Uterus (tissue), 2 donors: ENCODE results near the gene ANAPC16.
"Not testable (repeated sequence)": the region's sequence is repeated elsewhere in the genome, so short reads cannot be mapped to it uniquely, and the experiment has no call there.

ENCODE experiments used
- POLR2A ChIP-seq, 2 donors: fragments of 450-650 bp; IDR thresholded peaks; one replicate each; pipeline ENCODE4 v1.6.1; 2016; ENCODE audit warnings: antibody characterized with exemption in 2 of 2, mild to moderate bottlenecking in 1 of 2, moderate library complexity in 1 of 2
- TF ChIP-seq, protein P1 (sequence below), 4 experiments: fragments of 200-600 bp in 2 of 4; fragments of 450-650 bp in 2 of 4; sonication (generic) in 2 of 4; IDR thresholded peaks; one replicate each; pipeline ENCODE4 v1.5.1; 2016 to 2019; ENCODE audit warnings: antibody characterized with exemption in 4 of 4, mild to moderate bottlenecking in 2 of 4, moderate library complexity in 1 of 4

DNA sequence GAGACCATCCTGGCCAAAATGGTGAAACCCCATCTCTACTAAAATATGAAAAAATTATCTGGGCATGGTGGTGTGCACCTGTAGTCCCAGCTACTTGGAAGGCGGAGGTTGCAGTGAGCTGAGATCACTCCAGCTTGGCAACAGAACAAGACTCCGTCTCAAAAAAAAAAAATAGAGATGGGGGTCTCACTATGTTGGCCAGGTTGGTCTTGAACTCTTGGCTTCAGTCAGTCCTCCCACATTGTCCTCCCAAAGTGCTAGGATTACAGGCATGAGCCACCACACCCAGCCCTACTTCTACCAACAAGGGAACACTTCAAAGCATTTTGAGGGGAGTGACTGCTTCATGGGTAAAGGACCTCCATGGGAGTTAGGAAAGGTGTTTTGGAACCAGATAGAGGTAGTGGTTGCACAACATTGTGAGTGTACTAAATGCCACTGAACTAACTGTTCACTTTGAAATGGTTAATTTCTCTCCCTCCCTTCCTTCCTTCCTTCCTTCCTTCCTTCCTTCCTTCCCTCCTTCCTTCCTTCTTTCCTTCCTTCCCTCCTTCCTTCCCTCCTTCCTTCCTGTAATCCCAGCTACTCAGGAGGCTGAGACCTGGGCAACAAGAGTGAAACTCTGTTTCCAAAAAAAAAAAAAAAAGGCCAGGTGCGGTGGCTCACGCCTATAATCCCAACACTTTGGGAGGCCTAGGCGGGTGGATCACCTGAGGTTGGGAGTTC lies 52.8 kb downstream of the ANAPC16 start:
- TF ChIP-seq, protein P1, sequence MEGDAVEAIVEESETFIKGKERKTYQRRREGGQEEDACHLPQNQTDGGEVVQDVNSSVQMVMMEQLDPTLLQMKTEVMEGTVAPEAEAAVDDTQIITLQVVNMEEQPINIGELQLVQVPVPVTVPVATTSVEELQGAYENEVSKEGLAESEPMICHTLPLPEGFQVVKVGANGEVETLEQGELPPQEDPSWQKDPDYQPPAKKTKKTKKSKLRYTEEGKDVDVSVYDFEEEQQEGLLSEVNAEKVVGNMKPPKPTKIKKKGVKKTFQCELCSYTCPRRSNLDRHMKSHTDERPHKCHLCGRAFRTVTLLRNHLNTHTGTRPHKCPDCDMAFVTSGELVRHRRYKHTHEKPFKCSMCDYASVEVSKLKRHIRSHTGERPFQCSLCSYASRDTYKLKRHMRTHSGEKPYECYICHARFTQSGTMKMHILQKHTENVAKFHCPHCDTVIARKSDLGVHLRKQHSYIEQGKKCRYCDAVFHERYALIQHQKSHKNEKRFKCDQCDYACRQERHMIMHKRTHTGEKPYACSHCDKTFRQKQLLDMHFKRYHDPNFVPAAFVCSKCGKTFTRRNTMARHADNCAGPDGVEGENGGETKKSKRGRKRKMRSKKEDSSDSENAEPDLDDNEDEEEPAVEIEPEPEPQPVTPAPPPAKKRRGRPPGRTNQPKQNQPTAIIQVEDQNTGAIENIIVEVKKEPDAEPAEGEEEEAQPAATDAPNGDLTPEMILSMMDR (IDR thresholded peaks at IDR 0.05): not testable (repeated sequence)
- TF ChIP-seq POLR2A (IDR thresholded peaks at IDR 0.05): not testable (repeated sequence)
